Measurements from ENCODE around the gene SEMA3F. TPM values are rescaled to one million over a fixed set of nuclear protein-coding genes. Genes with fewer than 3 reads are reported as not detected.
A peak's percentile ranks its signal among the peaks of the same experiment; 100 is the strongest.

SEMA3F gene
- polyA plus RNA-seq, 5 donors = 33.1 to 57.1 (median 44.4) TPM

- DNase-seq = no peak
Measured at GRCh38 chr3:50169858-50170257, 14.7 kb downstream of the SEMA3F start.

GRCh38 chr3:50170689-50171088, 15.6 kb downstream of the SEMA3F start:
- DNase-seq = no peak

- no peak for DNase-seq
Measured at GRCh38 chr3:50171540-50172301, 16.6 kb downstream of the SEMA3F start.

GRCh38 chr3:50172626-50173220, 17.6 kb downstream of the SEMA3F start:
- DNase-seq = no peak

- DNase-seq = no peak
Measured at GRCh38 chr3:50173685-50174516, 18.8 kb downstream of the SEMA3F start.

GRCh38 chr3:50174517-50174895, 19.4 kb downstream of the SEMA3F start:
- no peak for DNase-seq

GRCh38 chr3:50174947-50175524, 19.9 kb downstream of the SEMA3F start:
- DNase-seq = no peak

- DNase-seq = no peak
Measured at GRCh38 chr3:50177346-50177745, 22.2 kb downstream of the SEMA3F start.

GRCh38 chr3:50179710-50180109, 24.6 kb downstream of the SEMA3F start:
- DNase-seq = no peak

GRCh38 chr3:50181985-50182384, 26.9 kb downstream of the SEMA3F start:
- no peak for DNase-seq

- no peak for DNase-seq
Measured at GRCh38 chr3:50182533-50183099, 27.5 kb downstream of the SEMA3F start.

GRCh38 chr3:50183755-50184154, 28.6 kb downstream of the SEMA3F start:
- DNase-seq = no peak

- DNase-seq = no peak
Measured at GRCh38 chr3:50184242-50184978, 29.3 kb downstream of the SEMA3F start.

GRCh38 chr3:50185230-50185629, 30.1 kb downstream of the SEMA3F start:
- no peak for DNase-seq

- DNase-seq = no peak
Measured at GRCh38 chr3:50186096-50186495, 31.0 kb downstream of the SEMA3F start.

- no peak for DNase-seq
Measured at GRCh38 chr3:50187750-50188149, 32.6 kb downstream of the SEMA3F start.

GRCh38 chr3:50189274-50189673, 34.1 kb downstream of the SEMA3F start:
- peak in 1 of 2 donors; percentile 81 for DNase-seq

- DNase-seq = no peak
Measured at GRCh38 chr3:50189989-50190388, 34.9 kb downstream of the SEMA3F start.

GRCh38 chr3:50190936-50191660, 36.0 kb downstream of the SEMA3F start, which contains the start of gene GNAT1:
GNAT1 (plus strand) TSS chr3:50191610; CDS start chr3:50191726, 116 bp downstream.
- DNase-seq = no peak

- DNase-seq = no peak
Measured at GRCh38 chr3:50192124-50192523, 37.0 kb downstream of the SEMA3F start.
